ENCODE measurements around the gene TUBA3E.
"Not testable (repeated sequence)": the region's sequence is repeated elsewhere in the genome, so short reads cannot be mapped to it uniquely, and the experiment has no call there.

DNA sequence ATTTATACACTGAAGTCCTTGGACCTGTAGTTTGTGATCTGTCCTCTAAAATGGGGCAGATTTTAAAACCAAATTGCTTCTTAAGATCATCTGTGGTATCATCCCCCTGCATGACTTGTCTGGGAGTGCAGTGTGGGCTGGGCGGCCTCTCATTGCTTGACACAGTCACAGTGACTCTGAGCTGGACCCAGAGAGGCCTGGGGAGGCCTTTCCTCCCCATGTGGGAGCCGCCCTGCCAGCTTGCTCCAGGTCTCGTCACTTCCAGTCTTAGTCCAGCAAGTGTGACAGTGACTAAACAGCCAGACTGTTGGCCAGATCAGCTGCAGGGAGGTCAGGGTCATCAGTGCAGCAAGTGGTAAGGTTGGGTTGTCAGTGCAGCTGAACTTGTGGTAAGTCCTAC, 4.9 kb upstream of the TUBA3E start:
- TF ChIP-seq CTCF, POLR2A (IDR thresholded peaks at IDR 0.05): not testable (repeated sequence)

Measured in uterus (tissue), 2 donors.